ENCODE measurements around the gene SLC35F4. TPM values are rescaled to one million over a fixed set of nuclear protein-coding genes. Genes with fewer than 3 reads are reported as not detected.

SLC35F4 gene
- total and polyA plus RNA-seq, 5 donors from 2014 or later, result not detected

GRCh38 chr14:57848353-57848752 lies 17.5 kb downstream of the SLC35F4 start:
- H3K27ac Mint-ChIP-seq, result no peak overlapping the region
- H3K27me3 Mint-ChIP-seq, result peaks cover 4% of the 10 kb centered on the region

DNA sequence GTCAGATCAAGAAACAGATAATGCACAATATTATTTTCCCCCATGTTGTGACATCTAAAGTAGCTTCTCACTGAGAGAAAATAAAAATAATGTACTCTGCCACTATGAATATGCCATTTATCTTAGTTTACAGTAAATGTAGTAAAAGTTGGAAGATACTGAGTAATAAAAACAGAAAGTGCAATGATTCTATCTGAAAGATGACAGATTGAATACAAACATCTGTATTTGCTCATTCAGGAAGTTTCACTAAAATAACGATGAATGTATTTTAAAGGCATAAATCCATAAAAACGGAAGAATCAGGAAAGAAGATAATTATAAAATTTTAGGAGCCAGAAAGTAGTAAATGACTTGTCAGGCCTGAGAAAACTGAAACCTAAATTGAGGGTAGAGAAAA lies 18.2 kb downstream of the SLC35F4 start:
- Histone ChIP-seq H3K4me1 (ENCODE audit: control insufficient read depth, insufficient read depth, low read length, poor library complexity, severe bottlenecking) (no peaks in the 10 kb centered on the region), H3K4me3 (ENCODE audit: low read depth, low read length) (no peak overlapping the region), H3K9me3 (ENCODE audit: control insufficient read depth in 2 of 2, low read length in 2 of 2) (no peaks in the 10 kb centered on the region), H3K36me3 (ENCODE audit: control insufficient read depth, insufficient read depth, low read length) (no peaks in the 10 kb centered on the region), H3K27me3 (ENCODE audit: control insufficient read depth, insufficient read depth, low read length) (no peaks in the 10 kb centered on the region), H3K27ac (ENCODE audit: insufficient read depth, low read length, poor library complexity, severe bottlenecking) (no peak overlapping the region)
- H3K27ac Mint-ChIP-seq, result no peak overlapping the region
- peaks cover 4% of the 10 kb centered on the region for H3K27me3 Mint-ChIP-seq
- H3K4me1 Mint-ChIP-seq, result no peaks in the 10 kb centered on the region
- H3K36me3 Mint-ChIP-seq, result no peaks in the 10 kb centered on the region
- H3K4me3 Mint-ChIP-seq, result no peak overlapping the region
- DNase-seq (no peak), ATAC-seq (ENCODE audit: low read depth in 2 of 2) (no peak)
- peaks cover 0 to 1% (median 0%) of the 10 kb centered on the region in 7 donors for H3K9me3 Mint-ChIP-seq

More at GRCh38 chr14:57848353-57848752, 17.5 kb downstream of the SLC35F4 start:
- no peaks in the 10 kb centered on the region for H3K9me3 ChIP-seq (ENCODE audit: control insufficient read depth in 2 of 2, low read length in 2 of 2)
- no peaks in the 10 kb centered on the region for H3K36me3 Mint-ChIP-seq
- DNase-seq (no peak), ATAC-seq (ENCODE audit: low read depth in 2 of 2) (no peak)
- H3K4me1 ChIP-seq (ENCODE audit: control insufficient read depth, insufficient read depth, low read length, poor library complexity, severe bottlenecking), result no peaks in the 10 kb centered on the region
- no peak overlapping the region for H3K4me3 Mint-ChIP-seq
- H3K4me1 Mint-ChIP-seq, result no peaks in the 10 kb centered on the region
- no peak overlapping the region for H3K27ac ChIP-seq (ENCODE audit: insufficient read depth, low read length, poor library complexity, severe bottlenecking)
- H3K9me3 Mint-ChIP-seq, result no peaks in the 10 kb centered on the region
- no peak overlapping the region for H3K4me3 ChIP-seq (ENCODE audit: low read depth, low read length)
- H3K36me3 ChIP-seq (ENCODE audit: control insufficient read depth, insufficient read depth, low read length), result no peaks in the 10 kb centered on the region
- no peaks in the 10 kb centered on the region for H3K27me3 ChIP-seq (ENCODE audit: control insufficient read depth, insufficient read depth, low read length)

DNA sequence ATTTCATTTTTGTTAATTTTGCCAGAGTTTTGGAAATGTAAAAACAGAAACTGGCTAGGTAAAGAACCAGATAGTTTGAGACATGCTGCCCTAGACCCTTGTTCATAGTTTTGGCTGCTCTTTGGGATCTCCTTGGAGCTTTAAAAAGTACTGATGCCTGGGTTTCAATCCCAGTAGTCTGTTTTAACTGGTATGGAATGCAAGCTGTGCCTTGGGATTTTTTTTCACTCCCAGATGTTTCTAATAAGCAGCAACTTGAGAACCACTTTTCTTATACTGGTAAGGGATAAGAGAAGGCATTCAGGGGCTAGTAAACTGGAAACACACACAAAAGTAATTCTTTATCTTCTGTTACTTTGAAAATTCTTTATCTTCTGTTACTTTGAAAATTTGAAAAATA lies 18.8 kb downstream of the SLC35F4 start:
- Mint-ChIP-seq H3K27me3 (peaks cover 4% of the 10 kb centered on the region), H3K27ac (no peak overlapping the region), H3K36me3 (no peaks in the 10 kb centered on the region), H3K4me3 (no peak overlapping the region), H3K9me3 (peaks cover 0 to 1% (median 0%) of the 10 kb centered on the region in 7 donors), H3K4me1 (no peaks in the 10 kb centered on the region)
- Histone ChIP-seq H3K27ac (ENCODE audit: insufficient read depth, low read length, poor library complexity, severe bottlenecking) (no peak overlapping the region), H3K4me1 (ENCODE audit: control insufficient read depth, insufficient read depth, low read length, poor library complexity, severe bottlenecking) (no peaks in the 10 kb centered on the region), H3K36me3 (ENCODE audit: control insufficient read depth, insufficient read depth, low read length) (no peaks in the 10 kb centered on the region), H3K9me3 (ENCODE audit: control insufficient read depth in 2 of 2, low read length in 2 of 2) (no peaks in the 10 kb centered on the region), H3K4me3 (ENCODE audit: low read depth, low read length) (no peak overlapping the region), H3K27me3 (ENCODE audit: control insufficient read depth, insufficient read depth, low read length) (no peaks in the 10 kb centered on the region)
- ATAC-seq (ENCODE audit: low read depth in 2 of 2), result no peak
- DNase-seq, result no peak

DNA sequence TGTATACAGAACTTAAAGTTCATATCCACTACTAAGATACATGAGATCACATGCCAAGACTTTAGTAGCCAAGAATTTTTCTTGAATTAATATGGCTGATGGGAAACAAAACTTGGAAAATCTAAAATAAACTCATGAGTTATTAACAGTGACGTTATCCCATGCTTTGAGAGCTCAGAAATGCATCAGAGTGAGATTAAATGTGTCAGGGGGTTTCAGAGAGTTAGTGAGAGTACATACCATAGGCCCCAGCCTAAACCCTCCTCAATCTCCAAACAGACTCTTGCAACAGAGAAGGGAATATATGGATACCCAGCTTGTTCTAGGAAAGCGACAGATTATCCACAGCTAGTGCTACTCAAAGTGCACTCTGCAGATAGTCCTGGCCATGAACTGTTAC lies 19.3 kb downstream of the SLC35F4 start:
- Histone ChIP-seq H3K36me3 (ENCODE audit: control insufficient read depth, insufficient read depth, low read length) (no peaks in the 10 kb centered on the region), H3K27me3 (ENCODE audit: control insufficient read depth, insufficient read depth, low read length) (no peaks in the 10 kb centered on the region), H3K27ac (ENCODE audit: insufficient read depth, low read length, poor library complexity, severe bottlenecking) (no peak overlapping the region), H3K4me1 (ENCODE audit: control insufficient read depth, insufficient read depth, low read length, poor library complexity, severe bottlenecking) (no peaks in the 10 kb centered on the region), H3K9me3 (ENCODE audit: control insufficient read depth in 2 of 2, low read length in 2 of 2) (no peaks in the 10 kb centered on the region), H3K4me3 (ENCODE audit: low read depth, low read length) (no peak overlapping the region)
- Mint-ChIP-seq H3K27ac (no peak overlapping the region), H3K4me1 (no peaks in the 10 kb centered on the region), H3K9me3 (peaks cover 0 to 1% (median 0%) of the 10 kb centered on the region in 7 donors), H3K4me3 (no peak overlapping the region), H3K36me3 (no peaks in the 10 kb centered on the region), H3K27me3 (peaks cover 4% of the 10 kb centered on the region)
- no peak for ATAC-seq (ENCODE audit: low read depth in 2 of 2)
- DNase-seq, result no peak

- Histone ChIP-seq H3K4me1 (ENCODE audit: control insufficient read depth, insufficient read depth, low read length, poor library complexity, severe bottlenecking) (no peaks in the 10 kb centered on the region), H3K36me3 (ENCODE audit: control insufficient read depth, insufficient read depth, low read length) (no peaks in the 10 kb centered on the region), H3K27ac (ENCODE audit: insufficient read depth, low read length, poor library complexity, severe bottlenecking) (no peak overlapping the region), H3K4me3 (ENCODE audit: low read depth, low read length) (no peak overlapping the region), H3K27me3 (ENCODE audit: control insufficient read depth, insufficient read depth, low read length) (no peaks in the 10 kb centered on the region), H3K9me3 (ENCODE audit: control insufficient read depth in 2 of 2, low read length in 2 of 2) (no peaks in the 10 kb centered on the region)
- Mint-ChIP-seq H3K4me3 (no peak overlapping the region), H3K27ac (no peak overlapping the region), H3K36me3 (no peaks in the 10 kb centered on the region), H3K27me3 (peaks cover 4% of the 10 kb centered on the region), H3K4me1 (no peaks in the 10 kb centered on the region), H3K9me3 (peaks cover 0 to 1% (median 0%) of the 10 kb centered on the region in 7 donors)
- no peak for DNase-seq
- ATAC-seq (ENCODE audit: low read depth in 2 of 2), result no peak
These were observed 19.9 kb downstream of the SLC35F4 start for GRCh38 chr14:57845802-57846531.

DNA sequence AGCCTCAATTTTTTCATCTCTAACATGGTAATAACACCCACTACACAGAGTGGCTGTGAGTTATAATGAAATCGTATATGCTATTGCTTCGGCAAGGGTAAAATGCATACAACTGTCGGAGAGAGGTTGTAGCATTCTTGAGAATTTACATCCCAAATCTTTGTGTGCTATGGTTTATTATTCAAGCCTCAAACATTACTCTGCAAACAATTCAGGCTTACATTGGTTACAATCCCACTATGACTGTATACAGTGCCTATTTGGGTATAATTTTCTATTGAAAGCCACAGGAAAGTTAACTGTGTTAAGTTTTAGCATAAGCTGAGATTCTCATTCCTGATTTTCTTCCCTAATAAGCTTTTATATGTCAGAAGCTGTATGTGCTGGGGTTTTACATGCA lies 20.6 kb downstream of the SLC35F4 start:
- Histone ChIP-seq H3K4me1 (ENCODE audit: control insufficient read depth, insufficient read depth, low read length, poor library complexity, severe bottlenecking) (no peaks in the 10 kb centered on the region), H3K27me3 (ENCODE audit: control insufficient read depth, insufficient read depth, low read length) (no peaks in the 10 kb centered on the region), H3K36me3 (ENCODE audit: control insufficient read depth, insufficient read depth, low read length) (no peaks in the 10 kb centered on the region), H3K4me3 (ENCODE audit: low read depth, low read length) (no peak overlapping the region), H3K27ac (ENCODE audit: insufficient read depth, low read length, poor library complexity, severe bottlenecking) (no peak overlapping the region), H3K9me3 (ENCODE audit: control insufficient read depth in 2 of 2, low read length in 2 of 2) (no peaks in the 10 kb centered on the region)
- DNase-seq (no peak), ATAC-seq (ENCODE audit: low read depth in 2 of 2) (no peak)
- Mint-ChIP-seq H3K36me3 (no peaks in the 10 kb centered on the region), H3K27me3 (peaks cover 4% of the 10 kb centered on the region), H3K4me3 (no peak overlapping the region), H3K9me3 (peaks cover 0 to 1% (median 0%) of the 10 kb centered on the region in 7 donors), H3K4me1 (no peaks in the 10 kb centered on the region), H3K27ac (no peak overlapping the region)

DNA sequence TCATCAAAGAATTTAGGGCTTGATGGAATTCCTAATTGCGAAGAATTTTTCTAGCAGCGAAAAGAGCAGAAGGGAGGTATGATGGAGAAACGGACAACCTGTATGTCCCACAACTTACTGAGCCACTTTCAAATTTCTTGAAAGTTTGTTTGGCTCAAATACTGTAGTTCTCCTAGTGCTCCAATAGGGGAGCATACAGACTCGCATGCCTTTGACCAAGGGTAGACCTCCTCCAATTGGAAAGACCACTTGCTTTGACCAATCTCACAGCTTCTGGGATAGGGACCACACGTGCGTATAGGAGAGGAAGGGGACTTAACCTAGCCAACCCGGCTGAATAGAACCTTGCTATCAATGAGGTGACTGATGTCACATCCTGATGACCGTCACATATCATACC lies 28.6 kb downstream of the SLC35F4 start:
- H3K27ac Mint-ChIP-seq, result no peak overlapping the region
- no peaks in the 10 kb centered on the region for H3K4me1 ChIP-seq (ENCODE audit: control insufficient read depth, insufficient read depth, low read length, poor library complexity, severe bottlenecking)
- H3K36me3 Mint-ChIP-seq, result no peaks in the 10 kb centered on the region
- H3K27me3 Mint-ChIP-seq, result no peaks in the 10 kb centered on the region
- H3K4me3 Mint-ChIP-seq, result no peak overlapping the region
- H3K4me1 Mint-ChIP-seq, result no peaks in the 10 kb centered on the region
- ATAC-seq (ENCODE audit: low read depth in 2 of 2) (no peak), DNase-seq (no peak)
- H3K4me3 ChIP-seq (ENCODE audit: low read depth, low read length), result no peak overlapping the region
- H3K27ac ChIP-seq (ENCODE audit: insufficient read depth, low read length, poor library complexity, severe bottlenecking), result no peak overlapping the region
- H3K9me3 ChIP-seq (ENCODE audit: control insufficient read depth in 2 of 2, low read length in 2 of 2), result no peaks in the 10 kb centered on the region
- peaks cover 0 to 6% (median 0%) of the 10 kb centered on the region in 7 donors for H3K9me3 Mint-ChIP-seq
- no peaks in the 10 kb centered on the region for H3K36me3 ChIP-seq (ENCODE audit: control insufficient read depth, insufficient read depth, low read length)
- H3K27me3 ChIP-seq (ENCODE audit: control insufficient read depth, insufficient read depth, low read length), result no peaks in the 10 kb centered on the region

- no peaks in the 10 kb centered on the region for H3K27me3 ChIP-seq (ENCODE audit: control insufficient read depth, insufficient read depth, low read length)
- Mint-ChIP-seq H3K9me3 (peaks cover 0 to 6% (median 0%) of the 10 kb centered on the region in 7 donors), H3K4me1 (no peaks in the 10 kb centered on the region), H3K27me3 (peaks cover 4% of the 10 kb centered on the region), H3K4me3 (no peak overlapping the region), H3K36me3 (no peaks in the 10 kb centered on the region), H3K27ac (no peak overlapping the region)
- no peak for DNase-seq
- no peak for ATAC-seq (ENCODE audit: low read depth in 2 of 2)
- H3K36me3 ChIP-seq (ENCODE audit: control insufficient read depth, insufficient read depth, low read length), result no peaks in the 10 kb centered on the region
- no peak overlapping the region for H3K4me3 ChIP-seq (ENCODE audit: low read depth, low read length)
- H3K4me1 ChIP-seq (ENCODE audit: control insufficient read depth, insufficient read depth, low read length, poor library complexity, severe bottlenecking), result no peaks in the 10 kb centered on the region
- no peak overlapping the region for H3K27ac ChIP-seq (ENCODE audit: insufficient read depth, low read length, poor library complexity, severe bottlenecking)
- H3K9me3 ChIP-seq (ENCODE audit: control insufficient read depth in 2 of 2, low read length in 2 of 2), result no peaks in the 10 kb centered on the region
These were observed 30.1 kb downstream of the SLC35F4 start for GRCh38 chr14:57835766-57836165.

Measured in CD4-positive, CD25-positive, alpha-beta regulatory T cell (primary cell).